ENCODE results near the gene RCN1. TPM values are rescaled to one million over a fixed set of nuclear protein-coding genes. Genes with fewer than 3 reads are reported as not detected.

RCN1 gene
- total RNA-seq, 2 experiments from 2014 or later = 0.74 TPM; not detected in 1

GRCh38 chr11:32121012-32121411, 30.1 kb downstream of the RCN1 start:
- POLR2A ChIA-PET = no interaction called here
- TF ChIP-seq EZH2phosphoT487 (IDR thresholded peaks at IDR 0.05; ENCODE audit: borderline replicate concordance, low read depth, low read length) = no peak
- TF ChIP-seq CTCF (conservative IDR thresholded peaks at IDR 0.05; ENCODE audit: low read length) = no peak
- Histone ChIP-seq H3K9me3 (ENCODE audit: low read length) (no peaks in the 10 kb centered on the region), H3K4me3 (ENCODE audit: low read depth, low read length, poor library complexity, severe bottlenecking) (no peak overlapping the region), H4K20me1 (ENCODE audit: insufficient read depth, low read length) (no peaks in the 10 kb centered on the region), H3K36me3 (ENCODE audit: insufficient read depth, low read length) (no peaks in the 10 kb centered on the region), H3K79me2 (ENCODE audit: insufficient read depth, low read depth, low read length) (no peaks in the 10 kb centered on the region), H3K4me1 (ENCODE audit: insufficient read depth, low read length, poor library complexity, severe bottlenecking) (no peaks in the 10 kb centered on the region), H3K9me2 (ENCODE audit: insufficient read depth, low read length) (no peaks in the 10 kb centered on the region), H3K4me2 (ENCODE audit: low read length) (no peak overlapping the region), H3K27ac (ENCODE audit: low read depth, low read length, poor library complexity, severe bottlenecking) (no peak overlapping the region), H2AFZ (ENCODE audit: low read length) (no peak overlapping the region)
- CTCF ChIA-PET (ENCODE audit: unreplicated experiment) = no interaction called here
- BruUV-seq (replicated peaks) = no TSS peak
- intact Hi-C loops (cut with micrococcal nuclease; ENCODE audit: unreplicated experiment) = no loop called here
- DNase-seq (ENCODE audit: low spot score) = no peak

GRCh38 chr11:32122200-32122599, 31.3 kb downstream of the RCN1 start:
- no peak for TF ChIP-seq CTCF (conservative IDR thresholded peaks at IDR 0.05; ENCODE audit: low read length)
- TF ChIP-seq EZH2phosphoT487 (IDR thresholded peaks at IDR 0.05; ENCODE audit: borderline replicate concordance, low read depth, low read length) = no peak
- H3K4me2 ChIP-seq (ENCODE audit: low read length) = no peak overlapping the region
- BruUV-seq (replicated peaks) = no TSS peak
- no peaks in the 10 kb centered on the region for H3K36me3 ChIP-seq (ENCODE audit: insufficient read depth, low read length)
- intact Hi-C loops (cut with micrococcal nuclease; ENCODE audit: unreplicated experiment) = no loop called here
- no peak for DNase-seq (ENCODE audit: low spot score)
- H3K4me3 ChIP-seq (ENCODE audit: low read depth, low read length, poor library complexity, severe bottlenecking) = no peak overlapping the region
- ChIA-PET POLR2A (no interaction called here), CTCF (ENCODE audit: unreplicated experiment) (no interaction called here)
- H3K9me2 ChIP-seq (ENCODE audit: insufficient read depth, low read length) = no peaks in the 10 kb centered on the region
- no peaks in the 10 kb centered on the region for H3K9me3 ChIP-seq (ENCODE audit: low read length)
- H3K79me2 ChIP-seq (ENCODE audit: insufficient read depth, low read depth, low read length) = no peaks in the 10 kb centered on the region
- H4K20me1 ChIP-seq (ENCODE audit: insufficient read depth, low read length) = no peaks in the 10 kb centered on the region
- H3K4me1 ChIP-seq (ENCODE audit: insufficient read depth, low read length, poor library complexity, severe bottlenecking) = no peaks in the 10 kb centered on the region
- no peak overlapping the region for H3K27ac ChIP-seq (ENCODE audit: low read depth, low read length, poor library complexity, severe bottlenecking)
- no peak overlapping the region for H2AFZ ChIP-seq (ENCODE audit: low read length)

- BruUV-seq (replicated peaks) = no TSS peak
- no peaks in the 10 kb centered on the region for H3K9me3 ChIP-seq (ENCODE audit: low read length)
- CTCF ChIA-PET (ENCODE audit: unreplicated experiment) = no interaction called here
Observed at GRCh38 chr11:32131321-32131720, 40.4 kb downstream of the RCN1 start.

More at GRCh38 chr11:32131321-32131720, 40.4 kb downstream of the RCN1 start:
- TF ChIP-seq CTCF (conservative IDR thresholded peaks at IDR 0.05; ENCODE audit: low read length) (no peak), EZH2phosphoT487 (IDR thresholded peaks at IDR 0.05; ENCODE audit: borderline replicate concordance, low read depth, low read length) (no peak)
- Histone ChIP-seq H4K20me1 (ENCODE audit: insufficient read depth, low read length) (no peaks in the 10 kb centered on the region), H3K9me2 (ENCODE audit: insufficient read depth, low read length) (no peaks in the 10 kb centered on the region), H3K79me2 (ENCODE audit: insufficient read depth, low read depth, low read length) (no peaks in the 10 kb centered on the region), H2AFZ (ENCODE audit: low read length) (no peak overlapping the region), H3K36me3 (ENCODE audit: insufficient read depth, low read length) (no peaks in the 10 kb centered on the region), H3K27ac (ENCODE audit: low read depth, low read length, poor library complexity, severe bottlenecking) (no peak overlapping the region), H3K4me2 (ENCODE audit: low read length) (no peak overlapping the region), H3K4me3 (ENCODE audit: low read depth, low read length, poor library complexity, severe bottlenecking) (no peak overlapping the region), H3K4me1 (ENCODE audit: insufficient read depth, low read length, poor library complexity, severe bottlenecking) (no peaks in the 10 kb centered on the region)
- no peak for DNase-seq (ENCODE audit: low spot score)
- intact Hi-C loops (cut with micrococcal nuclease; ENCODE audit: unreplicated experiment) = no loop called here
- POLR2A ChIA-PET = no interaction called here

All from OCI-LY7 (cell line).